Sigmoid colon (tissue), 4 donors: ENCODE measurements around the gene TWNK.

Experiments used
- EP300 ChIP-seq, 4 donors: sonication (generic); formaldehyde crosslinking; IDR thresholded peaks; one replicate each; pipeline ENCODE4 v1.6.1; 2017; ENCODE audit warnings: antibody characterized with exemption in 4 of 4
- POLR2A ChIP-seq, 2 donors: fragments of 450-650 bp; IDR thresholded peaks; one replicate each; pipeline ENCODE4 v1.6.1; 2016; ENCODE audit warnings: antibody characterized with exemption in 2 of 2, mild to moderate bottlenecking in 2 of 2, moderate library complexity in 2 of 2
- TF ChIP-seq, protein P1 (sequence below), 4 experiments: fragments of 450-650 bp in 3 of 4; fragments of 200-600 bp in 1 of 4; IDR thresholded peaks; one replicate each; pipeline ENCODE4 v1.5.1; 2016 to 2019; ENCODE audit warnings: antibody characterized with exemption in 4 of 4, mild to moderate bottlenecking in 3 of 4, moderate library complexity in 2 of 4

DNA sequence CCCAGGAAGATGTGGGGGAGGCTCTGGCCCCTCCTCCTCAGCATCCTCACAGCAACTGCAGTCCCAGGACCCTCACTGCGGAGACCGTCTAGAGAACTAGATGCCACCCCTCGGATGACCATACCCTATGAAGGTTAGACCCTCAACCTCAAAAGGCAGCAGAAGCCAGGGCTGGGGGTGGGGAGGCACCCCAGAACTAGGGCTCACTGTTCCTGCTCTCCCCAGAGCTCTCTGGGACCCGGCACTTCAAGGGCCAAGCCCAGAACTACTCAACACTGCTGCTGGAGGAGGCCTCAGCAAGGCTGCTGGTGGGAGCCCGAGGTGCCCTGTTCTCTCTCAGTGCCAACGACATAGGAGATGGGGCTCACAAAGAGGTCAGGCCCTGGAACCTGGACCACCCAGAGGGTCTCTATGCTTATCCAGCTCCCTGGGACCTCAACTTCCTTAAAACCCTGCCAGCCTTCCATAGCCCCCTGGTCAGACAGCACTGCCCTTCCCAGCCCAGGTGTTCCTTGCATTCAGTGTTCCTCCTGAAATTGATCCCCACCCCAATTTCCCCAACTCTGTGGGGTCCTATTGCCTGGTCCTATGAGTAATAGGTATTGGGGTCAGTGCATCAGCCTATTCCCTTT, 14.3 kb upstream of the TWNK start:
- TF ChIP-seq, protein P1, sequence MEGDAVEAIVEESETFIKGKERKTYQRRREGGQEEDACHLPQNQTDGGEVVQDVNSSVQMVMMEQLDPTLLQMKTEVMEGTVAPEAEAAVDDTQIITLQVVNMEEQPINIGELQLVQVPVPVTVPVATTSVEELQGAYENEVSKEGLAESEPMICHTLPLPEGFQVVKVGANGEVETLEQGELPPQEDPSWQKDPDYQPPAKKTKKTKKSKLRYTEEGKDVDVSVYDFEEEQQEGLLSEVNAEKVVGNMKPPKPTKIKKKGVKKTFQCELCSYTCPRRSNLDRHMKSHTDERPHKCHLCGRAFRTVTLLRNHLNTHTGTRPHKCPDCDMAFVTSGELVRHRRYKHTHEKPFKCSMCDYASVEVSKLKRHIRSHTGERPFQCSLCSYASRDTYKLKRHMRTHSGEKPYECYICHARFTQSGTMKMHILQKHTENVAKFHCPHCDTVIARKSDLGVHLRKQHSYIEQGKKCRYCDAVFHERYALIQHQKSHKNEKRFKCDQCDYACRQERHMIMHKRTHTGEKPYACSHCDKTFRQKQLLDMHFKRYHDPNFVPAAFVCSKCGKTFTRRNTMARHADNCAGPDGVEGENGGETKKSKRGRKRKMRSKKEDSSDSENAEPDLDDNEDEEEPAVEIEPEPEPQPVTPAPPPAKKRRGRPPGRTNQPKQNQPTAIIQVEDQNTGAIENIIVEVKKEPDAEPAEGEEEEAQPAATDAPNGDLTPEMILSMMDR (IDR thresholded peaks at IDR 0.05): no peak
- TF ChIP-seq POLR2A (IDR thresholded peaks at IDR 0.05) (no peak), EP300 (IDR thresholded peaks at IDR 0.05) (no peak)
